SK-N-SH (cell line): ENCODE data around the gene POP5. TPM values are rescaled to one million over a fixed set of nuclear protein-coding genes. Genes with fewer than 3 reads are reported as not detected.
A peak's percentile ranks its signal among the peaks of the same experiment; 100 is the strongest.
"Not testable (repeated sequence)": the region's sequence is repeated elsewhere in the genome, so short reads cannot be mapped to it uniquely, and the experiment has no call there.

Source experiments
- CTCF ChIA-PET: fragments of 300-600, 350-600 bp; formaldehyde crosslinking; extraction: SDS; loops from one replicate; lab custom pipeline; 2021; lab: Yijun Ruan, JAX
- POLR2A ChIA-PET: fragments of 350-600 bp; sonication (Branson Sonifier 250); formaldehyde crosslinking; extraction: SDS; loops from one replicate; lab custom pipeline; 2020; ENCODE audit warnings: antibody characterized with exemption, inconsistent platforms; lab: Yijun Ruan, JAX
- DNase-seq: peaks from one replicate; pipeline ENCODE4 v3.0.0; 2012
- H2AFZ ChIP-seq: fragments of 200-600 bp; sonication (generic); 2 replicates; pipeline ENCODE4 v1.8.1; 2016; ENCODE audit warnings: antibody characterized with exemption, mild to moderate bottlenecking, low read depth
- H3F3A ChIP-seq: fragments of 200-600 bp; sonication (generic); replicated peaks from 2 replicates; pipeline ENCODE3; 2016; ENCODE audit warnings: antibody characterized with exemption, mild to moderate bottlenecking; ENCODE audit not compliant: insufficient read depth
- H3K27ac ChIP-seq, 2 experiments: fragments of 200-500 bp in 1 of 2; fragments of 200-600 bp in 1 of 2; sonication (Bioruptor generic) in 1 of 2; sonication (generic), shearing (Covaris generic) in 1 of 2; 2 replicates each; pipeline versions ENCODE4 v1.5.1 to v1.6.1; 2014 to 2016; ENCODE audit warnings: low read depth in 2 of 2, inconsistent platforms in 1 of 2, low read length in 1 of 2, mild to moderate bottlenecking in 1 of 2, mixed read lengths in 1 of 2
- H3K27me3 ChIP-seq: fragments of 200-600 bp; sonication (generic), shearing (Covaris generic); 2 replicates; pipeline ENCODE4 v1.6.1; 2016; ENCODE audit warnings: mixed run types; ENCODE audit not compliant: insufficient read depth
- H3K36me3 ChIP-seq, 2 experiments: fragments of 200-500 bp in 1 of 2; fragments of 200-600 bp in 1 of 2; sonication (Bioruptor generic) in 1 of 2; sonication (generic) in 1 of 2; replicated peaks in 1 of 2; 2 replicates each; pipeline versions ENCODE3 to v1.5.1; 2014 to 2016; ENCODE audit warnings: low read length in 1 of 2, mild to moderate bottlenecking in 1 of 2; ENCODE audit not compliant: insufficient read depth in 2 of 2, control insufficient read depth in 1 of 2
- H3K4me1 ChIP-seq, 2 experiments: fragments of 200-500 bp in 1 of 2; fragments of 200-600 bp in 1 of 2; sonication (Bioruptor generic) in 1 of 2; sonication (generic), shearing (Covaris generic) in 1 of 2; 2 replicates each; pipeline versions ENCODE4 v1.5.1 to v1.6.1; 2014 to 2016; ENCODE audit warnings: low read depth in 1 of 2, low read length in 1 of 2, mixed run types in 1 of 2; ENCODE audit not compliant: insufficient read depth in 2 of 2, control insufficient read depth in 1 of 2
- H3K4me2 ChIP-seq: fragments of 200-600 bp; sonication (generic), shearing (Covaris generic); 2 replicates; pipeline ENCODE4 v1.6.1; 2017; ENCODE audit warnings: mixed run types
- H3K4me3 ChIP-seq, 2 experiments: fragments of 200-500 bp in 1 of 2; fragments of 200-600 bp in 1 of 2; sonication (Bioruptor generic) in 1 of 2; sonication (generic), shearing (Covaris generic) in 1 of 2; 2 replicates each; pipeline versions ENCODE4 v1.5.1 to v1.8.1; 2014 to 2016; ENCODE audit warnings: low read depth in 2 of 2, inconsistent platforms in 1 of 2, low read length in 1 of 2, mild to moderate bottlenecking in 1 of 2, mixed read lengths in 1 of 2, moderate library complexity in 1 of 2
- H3K79me2 ChIP-seq: fragments of 200-600 bp; sonication (generic); 2 replicates; pipeline ENCODE4 v1.8.1; 2017; ENCODE audit warnings: mild to moderate bottlenecking; ENCODE audit not compliant: insufficient read depth
- H3K9ac ChIP-seq: fragments of 200-600 bp; sonication (generic); 2 replicates; pipeline ENCODE4 v1.6.1; 2017; ENCODE audit warnings: mixed run types
- H3K9me2 ChIP-seq: fragments of 200-600 bp; sonication (generic); 2 replicates; pipeline ENCODE4 v1.6.1; 2017; ENCODE audit warnings: mixed run types
- H3K9me3 ChIP-seq: fragments of 200-600 bp; sonication (generic); 2 replicates; pipeline ENCODE4 v1.6.1; 2017; ENCODE audit warnings: mixed run types, mild to moderate bottlenecking, moderate library complexity
- H4K20me1 ChIP-seq: fragments of 200-600 bp; sonication (generic); 2 replicates; pipeline ENCODE4 v1.6.1; 2017; ENCODE audit warnings: mild to moderate bottlenecking, mixed run types; ENCODE audit not compliant: insufficient read depth
- EP300 ChIP-seq, 2 experiments: IDR thresholded peaks; 2 replicates each; pipeline versions ENCODE4 v1.4.0 to v1.6.1; 2012; ENCODE audit warnings: borderline replicate concordance in 1 of 2, low read depth in 1 of 2, low read length in 1 of 2
- EZH2phosphoT487 ChIP-seq: fragments of 200-600 bp; sonication (generic); IDR thresholded peaks from 2 replicates; pipeline ENCODE4 v1.6.1; 2017; ENCODE audit warnings: low read depth, mixed run types, mild to moderate bottlenecking, antibody characterized with exemption, moderate library complexity, borderline replicate concordance
- FOXJ3 ChIP-seq: sonication (generic); formaldehyde crosslinking; IDR thresholded peaks from 2 replicates; pipeline ENCODE4 v1.5.1; 2020; ENCODE audit warnings: mild to moderate bottlenecking, missing genetic modification reagents
- GATA2 ChIP-seq: sonication (generic); formaldehyde crosslinking; IDR thresholded peaks from 2 replicates; pipeline ENCODE4 v1.5.0; 2020; ENCODE audit warnings: mild to moderate bottlenecking, missing genetic modification reagents
- MAX ChIP-seq: IDR thresholded peaks from 2 replicates; pipeline ENCODE4 v1.4.0; 2012; ENCODE audit warnings: low read depth
- MEF2A ChIP-seq: IDR thresholded peaks from 2 replicates; pipeline ENCODE4 v1.4.0; 2012; ENCODE audit warnings: low read depth, borderline replicate concordance
- MXI1 ChIP-seq: IDR thresholded peaks from 2 replicates; pipeline ENCODE4 v1.6.1; 2012; ENCODE audit warnings: mild to moderate bottlenecking, low read depth, low read length, improper control_type of control experiment
- PBX3 ChIP-seq: IDR thresholded peaks from 2 replicates; pipeline ENCODE4; 2012
- RCOR1 ChIP-seq: fragments of 150-350 bp; IDR thresholded peaks from 2 replicates; pipeline ENCODE4 v1.6.1; 2017; ENCODE audit warnings: antibody characterized with exemption, low read length
- REST ChIP-seq: IDR thresholded peaks from 2 replicates; pipeline ENCODE4 v1.6.1; 2012; ENCODE audit warnings: mild to moderate bottlenecking, low read depth, low read length, moderate library complexity
- RFX5 ChIP-seq: IDR thresholded peaks from 2 replicates; pipeline ENCODE4 v1.6.1; 2012; ENCODE audit warnings: mild to moderate bottlenecking, improper control_type of control experiment, low read length
- RXRA ChIP-seq: IDR thresholded peaks from 2 replicates; pipeline ENCODE4 v1.4.0; 2012; ENCODE audit warnings: low read depth, mild to moderate bottlenecking, borderline replicate concordance
- SMC3 ChIP-seq: IDR thresholded peaks from 2 replicates; pipeline ENCODE4 v1.6.1; 2012; ENCODE audit warnings: low read depth, low read length, improper control_type of control experiment
- TEAD4 ChIP-seq: IDR thresholded peaks from 2 replicates; pipeline ENCODE4 v1.4.0; 2012; ENCODE audit warnings: mild to moderate bottlenecking, borderline replicate concordance; ENCODE audit not compliant: insufficient read depth
- USF1 ChIP-seq: IDR thresholded peaks from 2 replicates; pipeline ENCODE4 v1.4.0; 2012; ENCODE audit warnings: low read depth, borderline replicate concordance
- YY1 ChIP-seq: IDR thresholded peaks from 2 replicates; pipeline ENCODE4 v1.4.0; 2012; ENCODE audit warnings: low read depth, mild to moderate bottlenecking
- WGBS: methylation state at CpG from one replicate; pipeline ENCODE4 v1.1.6; 2017; ENCODE audit warnings: low lambda C conversion rate; 5-methylcytosine and 5-hydroxymethylcytosine counted together
- polyA plus RNA-seq, 3 experiments: library from polyadenylated mRNA; depleted of rRNA; stranded (reverse); fragments of >200 nt; gene quantifications; 2 replicates each; pipeline ENCODE4 v1.2.3, GENCODE V29; 2012

The POP5 gene
- polyA plus RNA-seq, 1 of the 3 experiments (the other 2 are of a cell fraction): 129 TPM

DNA sequence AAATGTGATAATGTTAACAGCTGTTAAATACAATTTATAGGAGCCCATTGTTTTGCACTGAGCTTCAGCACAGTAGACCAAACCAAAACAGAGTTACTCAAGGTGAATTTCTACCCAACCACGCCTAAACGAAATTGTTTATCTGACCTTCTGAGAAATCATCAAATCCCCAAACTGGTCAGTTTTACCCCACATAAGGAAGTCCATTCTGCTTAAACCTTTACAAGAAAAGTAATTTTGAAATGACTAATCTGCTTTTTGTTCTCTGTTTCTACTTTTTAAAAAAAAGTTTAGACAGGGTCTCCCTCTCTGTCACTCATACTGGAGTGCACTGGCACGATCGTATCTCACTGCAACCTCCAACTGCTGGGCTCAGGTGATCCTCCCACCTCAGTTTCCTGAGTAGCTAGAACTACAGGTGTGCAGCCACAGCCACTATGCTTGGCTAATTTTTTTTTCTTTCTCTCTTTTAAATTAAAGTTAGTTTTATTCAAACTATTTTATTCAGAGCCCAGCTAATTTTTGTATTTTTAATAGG lies 48.4 kb downstream of the POP5 start (continued):
- TF ChIP-seq EP300 (IDR thresholded peaks at IDR 0.05; ENCODE audit: borderline replicate concordance in 1 of 2, low read depth in 1 of 2, low read length in 1 of 2) (no peak), YY1 (no peak), GATA2 (CRISPR knock-in tag) (no peak), RFX5 (no peak), MXI1 (no peak), MAX (no peak), FOXJ3 (CRISPR knock-in tag) (no peak), SMC3 (no peak)

- H3K9me3 ChIP-seq, POLR2A ChIA-PET, H3F3A ChIP-seq, H3K27ac ChIP-seq, H3K9me2 ChIP-seq, H3K4me3 ChIP-seq, H3K4me1 ChIP-seq, H3K36me3 ChIP-seq, H3K9ac ChIP-seq, CTCF ChIA-PET, H4K20me1 ChIP-seq, H3K4me2 ChIP-seq, H2AFZ ChIP-seq, DNase-seq, H3K27me3 ChIP-seq: not testable (repeated sequence)
- H3K79me2 ChIP-seq: peaks cover 26% of the 10 kb centered on the region
Measured at GRCh38 chr12:120530418-120530761, 50.8 kb downstream of the POP5 start.

DNA sequence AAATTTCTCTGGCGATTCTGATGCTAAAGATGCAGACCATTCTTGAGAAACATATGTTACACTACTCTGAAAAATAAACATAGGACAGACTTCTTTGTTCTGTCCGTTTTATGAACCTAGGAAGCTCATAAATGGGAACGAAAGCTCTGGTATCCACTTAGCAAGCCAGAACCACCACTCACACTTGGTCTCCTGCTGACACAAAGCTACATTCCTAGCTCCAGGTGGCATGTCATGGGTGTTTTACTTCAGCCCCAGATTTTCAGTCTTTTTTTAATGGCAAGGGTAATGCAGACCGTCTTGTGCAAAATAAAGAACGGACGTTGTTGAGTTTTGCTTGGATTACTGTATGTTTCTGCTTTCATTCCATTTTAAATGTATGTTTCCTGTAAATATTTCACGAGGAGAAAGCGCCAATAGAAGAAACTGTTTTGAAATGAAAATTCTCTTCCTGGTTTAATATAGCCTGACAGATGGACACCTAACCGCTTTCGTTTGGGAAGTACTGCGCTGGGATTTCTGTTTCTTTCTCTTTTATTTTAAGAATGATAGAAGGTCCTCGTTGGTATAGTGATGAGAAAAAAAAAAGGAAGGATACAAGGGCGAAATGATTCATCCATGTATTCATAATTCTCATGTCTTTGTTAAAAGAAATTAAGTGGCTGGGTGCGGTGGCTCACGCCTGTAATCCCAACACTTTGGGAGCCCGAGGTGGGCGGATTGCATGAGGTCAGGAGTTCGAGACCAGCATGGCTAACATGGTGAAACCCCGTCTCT lies 51.4 kb downstream of the POP5 start:
- peak overlapping the region; percentile 72 to 82; a peak in 3 of 4 replicates for H3K27ac ChIP-seq
- CTCF ChIA-PET: interaction anchor here (1.0 to 1.3 kb wide), 2 partner anchors 31 to 61 kb away, joined by 4 read pairs; no protein-coding TSS in a partner anchor
- peak; percentile 30 for DNase-seq
- no peak for TF ChIP-seq MEF2A
- TF ChIP-seq EP300 (IDR thresholded peaks at IDR 0.05; ENCODE audit: borderline replicate concordance in 1 of 2, low read depth in 1 of 2, low read length in 1 of 2): no peak
- TF ChIP-seq TEAD4: no peak
- no peak for TF ChIP-seq USF1
- TF ChIP-seq REST: no peak
- TF ChIP-seq RCOR1: no peak
- TF ChIP-seq RFX5: no peak
- TF ChIP-seq PBX3: no peak
- no peak for TF ChIP-seq EZH2phosphoT487
- no peak for TF ChIP-seq RXRA

More for the DNA sequence above, 51.4 kb downstream of the POP5 start:
- Histone ChIP-seq H3K27me3 (no peaks in the 10 kb centered on the region), H4K20me1 (peaks cover 1% of the 10 kb centered on the region), H3K4me3 (peak overlapping the region in 1 of 2 experiments; percentile 93; a peak in 3 of 4 replicates), H3K9me2 (no peaks in the 10 kb centered on the region), H3K9me3 (no peaks in the 10 kb centered on the region), H3K79me2 (peaks cover 20% of the 10 kb centered on the region), H3K4me2 (peak overlapping the region; percentile 65), H3K4me1 (peaks cover 0 to 5% of the 10 kb centered on the region in 2 experiments; a peak in 2 of 4 replicates), H2AFZ (peak overlapping the region; percentile 96), H3F3A (no peaks in the 10 kb centered on the region), H3K36me3 (no peaks in the 10 kb centered on the region), H3K9ac (no peak overlapping the region)
- 75% methylated on average over 19 of the region's 19 CpGs for WGBS
- POLR2A ChIA-PET: interaction anchor here (1.7 kb wide), 1 partner anchor 60 kb away, joined by 4 read pairs; the partner anchor contains the start of gene SRSF9
